ENCODE results near the gene AXL.

AXL gene

DNA sequence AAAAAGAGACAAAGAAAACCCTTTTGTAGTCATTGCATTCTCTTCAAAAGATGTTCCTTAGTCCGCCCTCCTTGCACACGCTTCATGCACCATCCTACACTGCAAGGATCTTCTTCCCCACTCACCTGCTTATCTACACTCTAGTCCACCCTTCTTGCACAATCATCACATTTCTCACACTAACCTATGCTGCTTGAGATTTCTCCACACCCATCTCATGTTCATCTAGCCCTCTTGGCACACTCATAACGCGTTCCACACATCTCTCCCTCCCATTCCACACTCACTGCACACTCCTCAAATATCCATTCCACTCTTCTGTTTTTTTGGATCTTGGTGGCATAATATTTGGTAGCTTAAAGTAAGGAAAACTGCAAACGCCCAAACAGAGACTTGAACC lies 22.8 kb downstream of the AXL start:
- TF ChIP-seq CTCF (IDR thresholded peaks at IDR 0.05; ENCODE audit: low read depth, low read length) = no peak
- H3K4me3 ChIP-seq (ENCODE audit: low read depth, low read length) = no peak overlapping the region

DNA sequence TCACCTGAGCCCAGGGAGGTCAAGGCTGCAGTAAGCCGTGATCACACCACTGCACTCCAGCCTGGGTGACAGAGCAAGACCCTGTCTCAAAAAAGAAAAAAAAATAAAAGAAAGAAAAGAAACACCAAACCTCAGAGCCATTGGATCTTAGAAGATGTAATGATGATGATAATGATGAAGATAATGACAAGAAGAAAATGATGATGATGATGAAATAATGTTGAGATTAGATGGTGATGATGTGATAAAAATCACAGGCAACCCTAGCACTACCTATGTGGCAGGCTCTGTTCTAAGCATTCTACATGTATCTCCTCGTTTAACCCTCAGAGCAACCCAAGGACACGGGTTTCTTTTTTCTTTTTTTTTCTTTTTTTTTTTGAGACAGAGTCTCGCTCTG lies 25.1 kb downstream of the AXL start:
- no peak for TF ChIP-seq CTCF (IDR thresholded peaks at IDR 0.05; ENCODE audit: low read depth, low read length)
- no peak overlapping the region for H3K4me3 ChIP-seq (ENCODE audit: low read depth, low read length)

- no peak overlapping the region for H3K4me3 ChIP-seq (ENCODE audit: low read depth, low read length)
- no peak for TF ChIP-seq CTCF (IDR thresholded peaks at IDR 0.05; ENCODE audit: low read depth, low read length)
These were observed 26.8 kb downstream of the AXL start for GRCh38 chr19:41245843-41246242.

GRCh38 chr19:41248895-41249294 lies 29.9 kb downstream of the AXL start:
- H3K4me3 ChIP-seq (ENCODE audit: low read depth, low read length) = no peak overlapping the region
- no peak for TF ChIP-seq CTCF (IDR thresholded peaks at IDR 0.05; ENCODE audit: low read depth, low read length)

DNA sequence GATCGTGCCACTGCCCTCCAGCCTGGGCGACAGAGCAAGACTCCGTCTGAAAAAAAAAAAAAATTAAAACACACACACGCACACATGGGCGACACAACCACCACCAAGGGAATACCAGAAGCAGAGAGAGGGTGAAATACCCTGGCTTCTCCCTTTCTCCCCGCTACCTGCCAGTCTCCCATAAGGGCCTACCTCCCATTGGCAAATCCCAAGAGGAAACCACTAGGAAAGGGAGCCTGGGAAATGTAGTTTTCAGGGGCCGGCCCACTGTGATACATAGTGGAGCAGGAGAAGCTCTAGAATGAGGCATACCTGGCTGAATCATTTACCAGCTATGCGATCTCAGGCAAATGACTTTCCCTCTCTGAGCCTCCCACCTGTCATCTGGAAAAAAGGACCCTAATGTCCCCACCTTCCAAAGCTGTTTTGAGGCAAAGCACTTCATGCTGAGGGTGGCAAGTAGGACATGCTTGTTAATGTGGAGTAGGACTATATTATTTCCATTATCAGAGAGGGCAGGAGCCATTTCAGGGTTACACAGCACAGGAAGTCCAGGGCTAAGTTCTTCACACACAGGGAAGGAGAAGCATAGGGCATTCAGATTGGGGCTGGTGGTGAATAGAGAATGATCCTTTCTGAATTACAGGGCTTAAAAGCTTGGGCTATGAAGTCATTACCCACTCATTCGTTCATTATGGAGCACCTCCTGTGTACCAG lies 30.8 kb downstream of the AXL start:
- TF ChIP-seq CTCF (IDR thresholded peaks at IDR 0.05; ENCODE audit: low read depth, low read length) = no peak
- no peak overlapping the region for H3K4me3 ChIP-seq (ENCODE audit: low read depth, low read length)

DNA sequence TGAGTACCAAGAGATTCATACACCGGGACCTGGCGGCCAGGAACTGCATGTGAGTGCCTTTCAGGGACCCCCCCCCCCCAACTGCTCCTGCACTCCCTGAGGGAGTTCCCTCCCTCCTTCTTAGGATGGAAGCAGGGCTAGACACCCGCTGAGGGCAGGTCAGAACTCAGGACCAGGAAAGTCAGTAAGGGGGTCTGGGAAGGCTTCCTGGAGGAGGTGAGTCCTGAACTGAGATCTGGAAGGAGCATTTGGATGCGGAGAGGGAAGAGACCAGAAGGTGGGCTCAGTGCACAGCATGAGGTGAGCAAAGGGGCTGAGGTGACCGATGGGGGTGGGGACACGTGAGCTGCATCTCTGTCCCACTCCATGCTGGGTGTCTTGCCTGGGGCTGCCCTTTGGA lies 34.6 kb downstream of the AXL start:
- TF ChIP-seq CTCF (IDR thresholded peaks at IDR 0.05; ENCODE audit: low read depth, low read length) = no peak
- H3K4me3 ChIP-seq (ENCODE audit: low read depth, low read length) = no peak overlapping the region

GRCh38 chr19:41255171-41255570 lies 36.1 kb downstream of the AXL start:
- no peak for TF ChIP-seq CTCF (IDR thresholded peaks at IDR 0.05; ENCODE audit: low read depth, low read length)

More at GRCh38 chr19:41255171-41255570, 36.1 kb downstream of the AXL start:
- H3K4me3 ChIP-seq (ENCODE audit: low read depth, low read length) = no peak overlapping the region

Data from WI38 (cell line).